Measurements from ENCODE around the gene PDIA6. TPM values are rescaled to one million over a fixed set of nuclear protein-coding genes. Genes with fewer than 3 reads are reported as not detected.

The PDIA6 gene
- total RNA-seq, 2 donors from 2014 or later = 113 to 141 TPM

DNA sequence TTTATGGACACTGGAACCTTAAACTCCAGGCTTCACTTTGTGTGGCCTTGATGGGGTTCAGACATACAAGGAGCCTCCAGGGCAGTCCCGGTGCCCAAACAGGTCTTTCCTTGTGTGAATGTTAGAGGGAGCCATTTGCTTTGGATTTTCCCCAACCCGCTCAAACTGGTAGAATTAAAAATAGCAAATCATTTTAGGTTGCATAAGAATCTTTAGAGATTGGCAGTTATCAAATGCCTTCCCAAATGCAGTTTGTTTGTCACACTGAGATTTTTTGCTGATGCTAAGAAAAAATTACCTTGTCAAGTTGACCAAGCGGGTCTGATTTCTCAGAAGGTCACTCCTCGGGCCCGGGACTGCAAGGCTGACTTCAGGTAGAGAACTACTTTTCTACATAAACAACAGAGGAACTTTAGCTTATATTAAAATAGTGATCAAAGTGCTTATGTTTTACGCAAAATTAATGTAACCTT lies 54.7 kb downstream of the PDIA6 start:
- Histone ChIP-seq H3K27me3 (no peaks in the 10 kb centered on the region), H3K4me1 (no peaks in the 10 kb centered on the region), H3K27ac (no peak overlapping the region), H3K9me3 (no peaks in the 10 kb centered on the region), H3K36me3 (replicated peaks in 1 of 2; ENCODE audit: insufficient read depth in 1 of 2, low read depth in 2 of 2) (no peaks in the 10 kb centered on the region), H3K4me3 (no peak overlapping the region)
- ATAC-seq (no peak), DNase-seq (no peak)
- no peak for TF ChIP-seq POLR2A (IDR thresholded peaks at IDR 0.05)
- TF ChIP-seq, protein P1, sequence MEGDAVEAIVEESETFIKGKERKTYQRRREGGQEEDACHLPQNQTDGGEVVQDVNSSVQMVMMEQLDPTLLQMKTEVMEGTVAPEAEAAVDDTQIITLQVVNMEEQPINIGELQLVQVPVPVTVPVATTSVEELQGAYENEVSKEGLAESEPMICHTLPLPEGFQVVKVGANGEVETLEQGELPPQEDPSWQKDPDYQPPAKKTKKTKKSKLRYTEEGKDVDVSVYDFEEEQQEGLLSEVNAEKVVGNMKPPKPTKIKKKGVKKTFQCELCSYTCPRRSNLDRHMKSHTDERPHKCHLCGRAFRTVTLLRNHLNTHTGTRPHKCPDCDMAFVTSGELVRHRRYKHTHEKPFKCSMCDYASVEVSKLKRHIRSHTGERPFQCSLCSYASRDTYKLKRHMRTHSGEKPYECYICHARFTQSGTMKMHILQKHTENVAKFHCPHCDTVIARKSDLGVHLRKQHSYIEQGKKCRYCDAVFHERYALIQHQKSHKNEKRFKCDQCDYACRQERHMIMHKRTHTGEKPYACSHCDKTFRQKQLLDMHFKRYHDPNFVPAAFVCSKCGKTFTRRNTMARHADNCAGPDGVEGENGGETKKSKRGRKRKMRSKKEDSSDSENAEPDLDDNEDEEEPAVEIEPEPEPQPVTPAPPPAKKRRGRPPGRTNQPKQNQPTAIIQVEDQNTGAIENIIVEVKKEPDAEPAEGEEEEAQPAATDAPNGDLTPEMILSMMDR (IDR thresholded peaks at IDR 0.05) = no peak
- 82 to 84% methylated on average over 6 of the region's 6 CpGs for WGBS, 2 donors
- intact Hi-C loops (cut with DNase I) = no loop called here

DNA sequence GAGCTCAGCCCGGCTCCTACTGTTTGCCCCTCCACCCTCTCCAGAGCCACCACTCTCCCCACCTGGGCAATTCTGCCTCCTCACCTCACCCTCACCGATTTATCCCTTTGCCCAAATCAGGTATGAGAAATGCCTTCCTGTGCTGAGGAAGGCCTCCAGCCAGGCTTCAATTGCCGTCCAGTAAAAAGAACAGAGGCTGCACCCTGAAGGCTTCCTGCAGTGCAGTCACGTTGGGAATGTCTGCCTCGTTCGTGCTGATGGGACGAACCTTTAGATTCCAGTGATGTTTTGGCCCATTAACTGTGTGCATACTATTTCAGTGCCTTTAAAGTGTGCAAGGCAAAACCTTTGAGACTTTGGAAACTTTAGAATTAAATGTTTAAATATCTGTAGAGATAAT lies 57.0 kb downstream of the PDIA6 start:
- intact Hi-C loops (cut with DNase I) = no loop called here
- Histone ChIP-seq H3K9me3 (no peaks in the 10 kb centered on the region), H3K27ac (no peak overlapping the region), H3K4me3 (no peak overlapping the region), H3K36me3 (replicated peaks in 1 of 2; ENCODE audit: insufficient read depth in 1 of 2, low read depth in 2 of 2) (no peaks in the 10 kb centered on the region), H3K27me3 (no peaks in the 10 kb centered on the region), H3K4me1 (no peaks in the 10 kb centered on the region)
- DNase-seq (no peak), ATAC-seq (no peak)
- TF ChIP-seq, protein P1 (IDR thresholded peaks at IDR 0.05) = no peak
- TF ChIP-seq POLR2A (IDR thresholded peaks at IDR 0.05) = no peak
- WGBS, 2 donors = 60 to 65% methylated on average over 7 of the region's 7 CpGs

DNA sequence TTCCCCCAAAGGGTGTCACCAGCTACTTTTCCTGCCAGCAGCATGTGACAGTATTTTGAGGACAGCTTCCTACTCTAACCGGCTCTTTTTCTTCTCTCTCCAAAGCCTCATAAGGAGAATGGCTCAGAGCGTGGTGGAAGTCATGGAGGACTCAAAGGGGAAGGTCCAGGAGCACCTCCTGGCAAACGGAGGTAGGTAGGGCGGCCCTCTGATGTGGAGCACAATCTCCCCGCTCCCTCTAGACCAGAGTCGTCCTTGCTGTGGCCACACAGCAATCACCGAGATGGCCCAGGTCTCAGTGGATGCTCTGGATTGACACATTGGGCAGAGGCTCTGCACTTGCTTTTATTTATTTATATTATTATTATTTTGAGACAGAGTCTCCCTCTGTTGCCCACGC lies 58.7 kb downstream of the PDIA6 start:
- DNase-seq (no peak), ATAC-seq (no peak)
- no peaks in the 10 kb centered on the region for H3K36me3 ChIP-seq (replicated peaks in 1 of 2; ENCODE audit: insufficient read depth in 1 of 2, low read depth in 2 of 2)
- no peaks in the 10 kb centered on the region for H3K27me3 ChIP-seq
- TF ChIP-seq POLR2A (IDR thresholded peaks at IDR 0.05) = no peak
- TF ChIP-seq, protein P1 (IDR thresholded peaks at IDR 0.05) = no peak
- no peak overlapping the region for H3K27ac ChIP-seq
- intact Hi-C loops (cut with DNase I) = no loop called here
- no peak overlapping the region for H3K4me3 ChIP-seq
- H3K4me1 ChIP-seq = no peaks in the 10 kb centered on the region
- H3K9me3 ChIP-seq = no peaks in the 10 kb centered on the region
- WGBS, 2 donors = 78 to 79% methylated on average over 8 of the region's 8 CpGs

DNA sequence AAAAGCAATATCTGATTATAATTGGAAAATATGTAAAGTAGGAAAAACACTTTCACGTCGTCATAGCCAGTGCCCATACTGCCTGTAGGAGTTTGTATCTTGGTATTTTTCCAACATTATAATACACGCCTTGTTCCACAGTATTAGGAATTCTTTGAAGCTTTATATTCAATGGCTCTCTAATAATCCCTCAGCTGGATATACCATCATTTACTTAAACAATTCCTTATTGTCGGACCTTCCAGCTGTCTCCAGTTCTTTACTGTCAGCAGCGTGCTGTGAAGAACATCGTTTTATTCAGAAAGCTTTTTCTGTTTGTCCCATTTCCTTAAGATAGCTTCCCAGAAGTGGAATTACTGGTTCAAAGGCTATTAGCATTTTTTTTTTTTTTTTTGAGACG lies 59.4 kb downstream of the PDIA6 start:
- H3K4me1 ChIP-seq = no peaks in the 10 kb centered on the region
- DNase-seq = no peak
- no peaks in the 10 kb centered on the region for H3K27me3 ChIP-seq
- H3K36me3 ChIP-seq (replicated peaks in 1 of 2; ENCODE audit: insufficient read depth in 1 of 2, low read depth in 2 of 2) = no peaks in the 10 kb centered on the region
- no peak overlapping the region for H3K4me3 ChIP-seq
- TF ChIP-seq POLR2A (IDR thresholded peaks at IDR 0.05) = no peak
- TF ChIP-seq, protein P1 (IDR thresholded peaks at IDR 0.05) = no peak
- no peaks in the 10 kb centered on the region for H3K9me3 ChIP-seq
- ATAC-seq = no peak
- H3K27ac ChIP-seq = no peak overlapping the region
- intact Hi-C loops (cut with DNase I) = no loop called here
- WGBS, 2 donors = 68 to 74% methylated on average over 7 of the region's 7 CpGs

DNA sequence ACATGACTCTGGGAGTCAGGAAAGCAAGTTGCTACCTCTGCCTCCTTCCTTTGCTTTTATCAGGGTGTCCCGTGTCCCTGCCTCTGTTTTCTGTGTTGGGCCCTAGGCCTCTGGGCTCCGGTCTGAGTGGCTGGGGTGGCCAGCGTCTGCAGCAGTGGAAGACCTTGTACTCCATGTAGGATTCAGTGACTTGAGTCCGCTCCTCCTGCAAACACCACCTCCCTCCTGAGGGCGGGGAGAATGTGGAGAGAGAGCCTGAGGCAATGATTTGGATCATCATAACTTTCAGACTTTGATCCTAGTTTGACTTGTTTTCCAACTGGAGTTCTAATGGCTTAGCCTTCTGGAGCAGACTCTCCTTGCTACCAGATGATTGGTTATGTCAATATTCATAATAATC lies 60.3 kb downstream of the PDIA6 start:
- 71 to 92% methylated on average over 5 of the region's 5 CpGs for whole genome bisulfite sequencing, 2 donors
- no peak overlapping the region for H3K27ac ChIP-seq
- H3K4me3 ChIP-seq = no peak overlapping the region
- no peaks in the 10 kb centered on the region for H3K27me3 ChIP-seq
- no peak for ATAC-seq
- H3K9me3 ChIP-seq = no peaks in the 10 kb centered on the region
- no peak for TF ChIP-seq POLR2A (IDR thresholded peaks at IDR 0.05)
- TF ChIP-seq, protein P1 (IDR thresholded peaks at IDR 0.05) = no peak
- intact Hi-C loops (cut with DNase I) = no loop called here
- no peaks in the 10 kb centered on the region for H3K36me3 ChIP-seq (replicated peaks in 1 of 2; ENCODE audit: insufficient read depth in 1 of 2, low read depth in 2 of 2)
- no peak for DNase-seq
- H3K4me1 ChIP-seq = no peaks in the 10 kb centered on the region

All from body of pancreas (tissue), 4 donors.